ENCODE data around the gene METAP1D.

The METAP1D gene

DNA sequence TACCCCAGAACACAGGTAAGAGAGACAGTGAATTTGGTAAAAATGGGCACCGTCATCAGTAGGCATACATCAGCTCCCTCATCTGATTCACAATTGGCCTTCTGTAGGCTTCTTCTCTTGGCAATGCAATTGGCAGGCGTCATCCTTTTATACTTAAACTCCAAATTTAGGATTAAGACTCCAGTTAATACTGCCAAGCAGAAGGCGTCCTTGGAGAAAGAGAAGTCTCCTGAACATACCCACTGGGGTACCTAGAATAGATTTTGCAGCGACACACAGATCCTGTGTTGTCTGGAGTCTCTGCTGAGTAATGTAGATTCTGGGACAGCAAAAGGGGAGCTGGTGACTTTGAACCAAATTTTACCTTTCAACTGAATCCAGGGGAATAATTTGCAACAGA is 592 bp upstream of the METAP1D start:
- DNase-seq: no peak

DNA sequence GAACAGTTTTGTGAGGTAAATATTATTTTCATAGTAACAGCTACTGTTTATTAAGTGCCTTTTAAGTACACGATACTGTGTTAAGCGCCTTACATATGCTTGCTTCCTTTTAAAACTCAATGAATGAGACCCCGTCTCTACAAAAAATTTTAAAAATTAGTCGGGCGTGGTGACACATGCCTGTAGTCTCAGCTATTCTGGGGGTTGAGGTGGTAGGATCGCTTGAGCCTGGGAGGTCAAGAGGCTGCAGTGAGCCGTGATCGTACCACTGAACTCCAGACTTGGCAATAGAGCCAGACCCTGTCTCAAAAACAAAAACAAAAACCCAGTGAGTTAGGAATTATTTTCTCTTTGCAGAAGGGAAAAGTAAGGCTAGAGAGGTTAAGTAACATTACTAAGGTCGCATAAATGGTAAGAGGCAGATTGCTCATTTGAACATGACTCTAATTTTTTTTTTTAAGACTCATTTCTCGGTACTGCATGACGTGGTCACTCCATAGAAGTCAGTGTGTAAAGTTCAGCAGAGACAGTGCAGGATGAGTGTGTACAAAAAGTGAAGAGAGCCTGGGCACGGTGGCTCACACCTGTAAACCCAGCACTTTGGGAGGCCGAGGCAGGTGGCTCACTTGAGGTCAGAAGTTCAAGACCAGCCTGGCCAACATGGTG is 1.1 kb downstream of the METAP1D start:
- no peak for DNase-seq

DNA sequence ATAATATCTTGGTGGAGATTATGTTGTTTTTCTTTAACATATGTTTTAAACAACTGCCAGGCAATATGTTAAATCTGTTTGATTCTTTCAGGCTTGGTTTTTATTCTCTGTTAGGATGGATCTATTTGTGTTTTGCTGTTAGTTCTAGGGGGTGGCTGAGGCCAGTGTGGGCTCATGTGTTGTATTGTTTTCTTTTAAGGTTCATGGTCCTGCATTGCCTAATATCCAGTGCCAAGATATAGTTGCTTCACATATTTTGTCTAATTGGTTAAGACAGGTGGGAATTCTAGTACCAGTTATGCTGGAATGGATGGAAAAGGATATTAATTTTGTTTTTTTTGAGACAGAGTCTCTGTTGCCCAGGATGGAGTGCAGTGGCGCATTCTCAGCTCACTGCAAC is 7.6 kb downstream of the METAP1D start:
- DNase-seq: no peak

- no peak for DNase-seq
These were observed 10.1 kb downstream of the METAP1D start for GRCh38 chr2:172009823-172010222.

GRCh38 chr2:172011812-172012575 is 12.2 kb downstream of the METAP1D start:
- DNase-seq: no peak

GRCh38 chr2:172012677-172013391 is 13.1 kb downstream of the METAP1D start:
- no peak for DNase-seq

DNA sequence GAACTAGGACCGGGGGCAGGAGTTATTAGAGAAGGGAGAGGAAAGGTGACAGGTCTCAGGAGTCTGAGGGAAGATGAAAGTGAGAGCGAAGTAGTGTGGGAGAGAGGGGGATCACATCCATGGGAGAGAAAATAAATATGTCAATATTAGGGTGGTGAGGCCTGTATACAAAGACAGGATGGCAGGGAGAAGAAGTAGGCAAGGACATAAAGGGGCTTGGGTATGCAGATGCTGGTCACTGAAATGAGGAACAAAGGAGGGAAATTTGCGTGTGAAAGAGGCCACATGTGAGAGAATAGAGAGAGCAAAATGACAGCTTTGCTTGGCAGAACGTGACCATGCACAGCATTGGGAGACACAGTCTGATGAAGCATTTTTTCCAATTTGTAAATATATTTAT is 13.6 kb downstream of the METAP1D start:
- DNase-seq: no peak

GRCh38 chr2:172021074-172021931 is 21.6 kb downstream of the METAP1D start:
- DNase-seq: peak in 1 of 2 donors; percentile 27

GRCh38 chr2:172021955-172022354 is 22.2 kb downstream of the METAP1D start:
- no peak for DNase-seq

DNA sequence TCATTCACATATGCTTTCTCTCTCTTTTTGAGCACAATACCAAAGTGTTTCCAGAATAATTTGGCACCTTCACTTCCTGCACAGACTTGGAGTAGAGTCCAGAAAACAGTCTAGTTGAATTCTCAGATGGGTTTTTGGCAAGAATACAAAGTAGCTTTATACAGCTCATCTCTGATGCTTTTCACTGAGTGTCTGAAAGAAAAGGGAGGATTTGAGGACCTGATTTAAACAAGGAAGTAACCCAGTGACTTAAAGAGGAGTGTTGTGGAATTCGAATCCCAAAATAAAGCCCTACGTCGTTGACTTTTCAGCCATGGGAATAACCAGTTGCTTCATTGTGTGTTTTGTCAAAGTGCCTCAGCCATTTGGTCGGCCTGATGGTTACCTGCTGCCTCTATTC is 31.8 kb downstream of the METAP1D start:
- no peak for DNase-seq

DNA sequence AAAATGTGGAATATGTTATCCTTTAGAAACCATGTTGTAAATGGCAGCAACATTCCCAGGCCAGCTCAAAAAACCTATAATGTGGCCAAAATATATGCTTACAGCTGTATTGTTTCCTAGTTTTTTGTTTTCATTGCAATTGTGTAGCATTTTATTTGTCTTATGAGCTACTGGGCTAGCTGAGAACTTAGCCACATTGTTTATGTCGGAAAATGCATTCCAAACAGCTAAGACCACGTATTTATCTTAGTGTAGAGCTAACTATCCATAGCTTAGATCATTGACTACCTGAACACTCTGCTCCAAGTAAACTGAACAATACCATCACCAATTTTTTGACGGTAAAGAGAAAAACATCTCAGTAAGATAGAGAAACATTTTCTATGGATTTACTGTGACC is 38.4 kb downstream of the METAP1D start:
- no peak for DNase-seq

DNA sequence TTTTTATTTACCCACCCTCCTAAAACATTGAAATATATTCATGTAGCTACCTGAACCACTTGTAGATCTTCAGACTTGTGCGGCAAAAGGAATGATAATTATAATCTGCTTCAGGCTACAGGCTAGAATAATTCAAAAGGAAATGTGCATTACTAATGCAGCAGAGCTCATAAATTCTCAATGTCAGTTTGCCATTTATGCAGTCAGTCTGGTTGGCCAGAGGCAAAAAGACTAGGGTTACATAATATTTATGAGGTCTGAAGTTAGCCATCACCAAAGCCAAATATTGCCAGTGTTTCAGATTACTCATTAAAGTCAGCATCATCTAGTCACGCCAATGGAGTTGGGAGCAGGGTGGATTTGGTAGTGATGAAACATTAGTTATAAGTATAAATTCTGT is 38.9 kb downstream of the METAP1D start:
- no peak for DNase-seq

GRCh38 chr2:172039011-172039704 is 39.4 kb downstream of the METAP1D start:
- no peak for DNase-seq

DNA sequence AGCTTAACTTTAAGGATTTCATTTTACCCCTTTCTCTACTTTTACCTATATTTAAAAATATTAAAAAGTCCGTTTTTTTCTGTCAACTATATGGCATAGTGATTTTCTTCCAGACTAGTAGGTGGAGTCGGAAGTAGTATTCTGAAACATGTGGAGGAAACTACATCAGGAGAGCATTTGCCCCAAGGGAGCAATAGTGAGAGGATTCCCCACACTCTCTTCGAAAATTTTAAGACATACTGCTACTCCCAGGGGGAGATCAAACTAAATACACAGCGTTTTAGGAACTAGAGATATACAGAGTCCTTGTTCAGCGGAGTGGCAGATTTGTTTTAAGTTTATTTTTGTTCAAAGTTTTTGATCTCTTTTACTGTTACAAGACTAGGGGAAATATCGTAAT is 40.6 kb downstream of the METAP1D start:
- no peak for DNase-seq

DNA sequence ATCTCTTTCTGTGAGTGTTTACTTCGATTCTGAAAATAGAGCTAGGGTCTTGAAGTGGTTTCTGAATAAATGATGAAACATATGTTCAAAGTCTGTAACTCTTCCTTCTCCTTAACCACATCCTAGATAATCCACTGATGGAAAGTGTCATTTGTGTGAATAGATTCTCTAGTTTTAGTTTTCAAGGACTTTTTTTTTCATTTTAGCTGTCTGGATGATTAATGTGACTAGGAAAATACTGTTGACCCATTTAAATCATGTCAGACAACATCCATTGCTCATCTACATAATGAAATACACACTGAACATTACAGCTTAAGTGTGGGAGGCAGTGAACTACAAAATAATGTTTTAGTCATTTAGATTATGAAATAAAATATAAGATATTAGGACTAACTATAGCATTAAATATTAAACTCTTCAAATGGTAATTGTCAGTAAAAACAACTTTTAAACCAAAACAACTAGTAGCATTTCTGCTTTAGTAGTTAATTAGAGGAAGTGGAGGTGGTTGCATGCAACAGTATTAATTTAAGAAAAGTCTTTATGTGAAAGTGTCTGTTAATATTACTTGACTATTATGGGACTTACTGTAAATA is 46.4 kb downstream of the METAP1D start:
- DNase-seq: peak; percentile 4 to 12

GRCh38 chr2:172046866-172047565 is 47.3 kb downstream of the METAP1D start:
- DNase-seq: no peak

GRCh38 chr2:172047566-172048507 is 48.1 kb downstream of the METAP1D start:
- DNase-seq: no peak

DNA sequence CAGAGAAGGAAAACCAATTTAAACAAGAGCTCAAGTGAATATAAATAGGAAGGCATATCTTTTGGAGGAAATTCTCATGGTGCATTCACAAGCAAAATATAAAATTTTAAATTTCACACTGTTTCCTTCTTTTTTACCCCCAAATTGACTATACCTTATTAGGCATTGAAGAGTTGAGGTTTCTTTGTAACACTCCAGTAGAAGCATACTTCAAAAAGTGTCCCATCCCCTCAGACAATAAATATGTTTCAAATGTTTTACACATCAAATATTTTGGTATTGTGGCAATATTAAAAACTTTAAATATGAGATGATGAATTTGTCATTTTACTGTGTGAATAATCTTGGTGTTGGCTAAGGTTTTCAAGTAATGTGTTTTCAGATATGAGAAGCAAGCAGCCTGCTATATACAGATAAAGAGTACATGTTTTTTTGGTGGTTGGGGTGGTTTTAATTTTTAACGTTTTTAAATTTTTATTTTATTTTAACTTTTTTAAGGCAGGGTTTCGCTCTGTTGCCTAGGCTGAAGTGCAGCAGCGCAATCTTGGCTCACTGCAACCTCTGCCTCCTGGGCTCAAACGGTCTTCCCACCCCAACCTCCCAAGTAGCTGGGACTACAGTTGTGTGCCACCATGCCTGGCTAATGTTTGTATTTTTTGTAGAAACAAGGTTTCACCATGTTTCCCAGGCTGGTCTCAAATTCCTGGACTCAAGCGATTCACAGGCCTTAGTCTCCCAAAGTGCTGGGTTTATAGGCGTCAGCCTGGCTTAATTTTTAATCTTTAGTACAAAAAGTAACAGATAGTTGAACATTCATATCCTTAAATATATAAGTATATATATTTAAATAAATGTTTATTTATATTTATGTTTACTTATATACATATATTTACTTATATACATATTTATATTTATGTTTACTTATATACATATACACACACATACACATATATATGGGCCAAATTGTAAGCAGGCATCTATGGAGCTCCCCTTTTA is 49.1 kb downstream of the METAP1D start:
- no peak for DNase-seq

Data from inflammatory macrophage treated with lipopolysaccharide for 1 hour (primary cell).